B cell (primary cell): ENCODE results near the gene HLA-DRB1.

Source experiments
- EZH2 ChIP-seq: IDR thresholded peaks from 2 replicates; pipeline ENCODE4 v1.6.1; 2012; ENCODE audit warnings: borderline replicate concordance, low read depth, mild to moderate bottlenecking, moderate library complexity, low read length; ENCODE audit not compliant: insufficient read depth, poor library complexity, severe bottlenecking
- TF ChIP-seq, protein P1 (sequence below): fragments of 200-600 bp; IDR thresholded peaks from one replicate; pipeline ENCODE4 v1.8.0; 2022; ENCODE audit warnings: antibody characterized with exemption, mild to moderate bottlenecking

DNA sequence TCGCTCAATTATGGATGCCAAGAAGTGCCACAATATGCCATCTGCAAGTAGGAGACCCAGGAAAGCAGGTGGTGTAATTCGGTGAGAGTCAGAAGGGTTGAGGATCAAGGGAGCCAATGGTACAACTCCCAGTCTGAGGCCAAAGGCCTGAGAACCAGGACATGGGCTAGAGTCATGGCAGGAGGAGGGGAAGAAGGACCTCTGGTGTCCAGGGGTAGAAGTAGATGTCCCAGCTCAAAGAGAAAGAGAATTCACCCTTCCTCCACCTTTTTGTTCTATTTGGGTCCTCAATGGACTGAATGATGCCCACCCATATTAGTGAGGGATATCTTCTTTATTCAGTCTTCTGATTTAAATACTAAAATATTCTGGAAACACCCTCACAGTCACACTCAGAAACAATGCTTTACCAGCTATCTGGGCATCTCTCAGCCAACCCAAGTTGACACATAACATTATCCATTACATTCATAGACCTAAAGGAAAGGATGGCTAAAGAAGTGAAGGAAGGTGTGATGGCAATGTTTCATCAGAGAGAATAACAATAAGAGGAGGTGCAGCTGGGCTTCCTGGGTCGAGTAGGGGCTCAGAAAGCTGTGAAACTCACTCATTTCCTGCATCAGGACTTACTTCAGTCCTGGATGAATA, 26.4 kb upstream of the HLA-DRB1 start:
- TF ChIP-seq, protein P1, sequence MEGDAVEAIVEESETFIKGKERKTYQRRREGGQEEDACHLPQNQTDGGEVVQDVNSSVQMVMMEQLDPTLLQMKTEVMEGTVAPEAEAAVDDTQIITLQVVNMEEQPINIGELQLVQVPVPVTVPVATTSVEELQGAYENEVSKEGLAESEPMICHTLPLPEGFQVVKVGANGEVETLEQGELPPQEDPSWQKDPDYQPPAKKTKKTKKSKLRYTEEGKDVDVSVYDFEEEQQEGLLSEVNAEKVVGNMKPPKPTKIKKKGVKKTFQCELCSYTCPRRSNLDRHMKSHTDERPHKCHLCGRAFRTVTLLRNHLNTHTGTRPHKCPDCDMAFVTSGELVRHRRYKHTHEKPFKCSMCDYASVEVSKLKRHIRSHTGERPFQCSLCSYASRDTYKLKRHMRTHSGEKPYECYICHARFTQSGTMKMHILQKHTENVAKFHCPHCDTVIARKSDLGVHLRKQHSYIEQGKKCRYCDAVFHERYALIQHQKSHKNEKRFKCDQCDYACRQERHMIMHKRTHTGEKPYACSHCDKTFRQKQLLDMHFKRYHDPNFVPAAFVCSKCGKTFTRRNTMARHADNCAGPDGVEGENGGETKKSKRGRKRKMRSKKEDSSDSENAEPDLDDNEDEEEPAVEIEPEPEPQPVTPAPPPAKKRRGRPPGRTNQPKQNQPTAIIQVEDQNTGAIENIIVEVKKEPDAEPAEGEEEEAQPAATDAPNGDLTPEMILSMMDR = no peak
- TF ChIP-seq EZH2 = no peak
